Measurements from ENCODE around the gene ADAMTSL2.
A peak's percentile ranks its signal among the peaks of the same experiment; 100 is the strongest.

ADAMTSL2 gene

DNA sequence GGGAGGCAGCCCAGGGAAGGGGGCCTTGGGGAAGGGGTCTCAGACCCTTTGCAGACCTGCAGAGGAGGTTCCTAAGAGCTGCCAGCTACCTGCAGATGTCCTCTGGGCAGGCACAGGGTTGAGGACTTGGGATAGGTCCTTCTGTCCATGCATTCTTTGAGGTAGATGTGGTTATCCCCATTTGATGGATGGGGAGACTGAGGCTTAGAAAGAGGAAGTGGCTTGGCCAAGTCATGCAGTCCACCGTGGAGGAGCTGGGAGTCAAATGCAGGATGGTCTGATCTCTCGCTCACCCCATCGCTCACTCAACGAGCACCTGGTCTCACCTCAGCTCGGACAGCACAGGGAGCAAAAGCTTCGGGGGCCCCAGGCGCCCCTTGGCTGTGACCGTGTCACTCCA lies 20.2 kb downstream of the ADAMTSL2 start:
- TF ChIP-seq, protein P1, sequence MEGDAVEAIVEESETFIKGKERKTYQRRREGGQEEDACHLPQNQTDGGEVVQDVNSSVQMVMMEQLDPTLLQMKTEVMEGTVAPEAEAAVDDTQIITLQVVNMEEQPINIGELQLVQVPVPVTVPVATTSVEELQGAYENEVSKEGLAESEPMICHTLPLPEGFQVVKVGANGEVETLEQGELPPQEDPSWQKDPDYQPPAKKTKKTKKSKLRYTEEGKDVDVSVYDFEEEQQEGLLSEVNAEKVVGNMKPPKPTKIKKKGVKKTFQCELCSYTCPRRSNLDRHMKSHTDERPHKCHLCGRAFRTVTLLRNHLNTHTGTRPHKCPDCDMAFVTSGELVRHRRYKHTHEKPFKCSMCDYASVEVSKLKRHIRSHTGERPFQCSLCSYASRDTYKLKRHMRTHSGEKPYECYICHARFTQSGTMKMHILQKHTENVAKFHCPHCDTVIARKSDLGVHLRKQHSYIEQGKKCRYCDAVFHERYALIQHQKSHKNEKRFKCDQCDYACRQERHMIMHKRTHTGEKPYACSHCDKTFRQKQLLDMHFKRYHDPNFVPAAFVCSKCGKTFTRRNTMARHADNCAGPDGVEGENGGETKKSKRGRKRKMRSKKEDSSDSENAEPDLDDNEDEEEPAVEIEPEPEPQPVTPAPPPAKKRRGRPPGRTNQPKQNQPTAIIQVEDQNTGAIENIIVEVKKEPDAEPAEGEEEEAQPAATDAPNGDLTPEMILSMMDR (IDR thresholded peaks at IDR 0.05; ENCODE audit: unreplicated experiment in 3 of 3) = no peak
- Mint-ChIP-seq H3K4me3 (no peak overlapping the region), H3K27ac (no peak overlapping the region), H3K4me1 (peaks cover 32% of the 10 kb centered on the region), H3K27me3 (ENCODE audit: low read depth) (peaks cover 12% of the 10 kb centered on the region), H3K36me3 (ENCODE audit: low read depth) (no peaks in the 10 kb centered on the region), H3K9me3 (no peaks in the 10 kb centered on the region)

DNA sequence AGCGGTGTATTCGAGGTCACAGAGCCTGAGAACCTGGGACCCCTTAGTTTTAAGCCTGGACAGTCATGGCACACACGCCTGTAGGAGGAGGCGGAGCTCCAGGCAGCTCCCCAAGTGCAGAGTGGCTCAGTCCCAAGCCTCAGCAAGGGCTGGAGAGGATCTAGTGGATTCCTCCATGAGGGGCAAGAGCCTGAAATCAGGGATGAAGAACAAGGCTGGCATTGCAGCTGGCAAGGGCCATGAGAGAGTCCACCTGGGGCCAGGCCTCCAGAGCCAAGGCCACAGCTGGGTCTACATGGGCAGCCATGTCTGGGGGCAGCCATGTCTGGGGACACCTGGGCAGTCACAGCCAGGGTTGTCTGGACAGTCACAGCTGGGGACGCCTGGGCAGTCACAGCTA lies 21.9 kb downstream of the ADAMTSL2 start:
- H3K4me3 Mint-ChIP-seq = no peak overlapping the region
- H3K27ac Mint-ChIP-seq = peak overlapping the region in 1 of 3 experiments; percentile 80
- no peaks in the 10 kb centered on the region for H3K9me3 Mint-ChIP-seq
- H3K4me1 Mint-ChIP-seq = peaks cover 34% of the 10 kb centered on the region
- H3K36me3 Mint-ChIP-seq (ENCODE audit: low read depth) = no peaks in the 10 kb centered on the region
- peaks cover 14% of the 10 kb centered on the region for H3K27me3 Mint-ChIP-seq (ENCODE audit: low read depth)
- TF ChIP-seq, protein P1 (IDR thresholded peaks at IDR 0.05; ENCODE audit: unreplicated experiment in 3 of 3) = no peak

DNA sequence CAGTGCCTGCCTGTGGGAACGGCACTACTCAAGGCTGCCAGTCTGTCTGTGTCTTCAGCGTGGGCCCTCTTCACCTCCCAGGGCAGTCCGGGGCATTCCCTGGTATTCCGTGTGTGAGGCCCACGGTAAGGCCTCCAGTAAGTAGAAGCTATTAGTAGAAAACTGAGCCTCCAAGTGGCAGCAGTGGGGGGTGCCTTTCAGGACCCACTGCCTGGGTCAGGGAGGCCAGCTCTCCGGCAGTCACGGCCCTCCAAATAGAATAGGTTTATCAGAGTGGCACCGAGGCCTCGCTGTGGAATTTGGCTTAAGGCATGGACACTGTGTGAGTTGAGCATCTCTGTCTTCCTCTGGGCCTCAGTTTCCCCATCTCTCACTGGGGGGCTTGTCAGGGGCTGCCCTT lies 23.1 kb downstream of the ADAMTSL2 start:
- Mint-ChIP-seq H3K4me1 (peaks cover 36% of the 10 kb centered on the region), H3K36me3 (ENCODE audit: low read depth) (no peaks in the 10 kb centered on the region), H3K9me3 (no peaks in the 10 kb centered on the region), H3K27ac (peak overlapping the region in 1 of 3 experiments; percentile 85), H3K27me3 (ENCODE audit: low read depth) (peaks cover 14% of the 10 kb centered on the region), H3K4me3 (no peak overlapping the region)
- TF ChIP-seq, protein P1 (IDR thresholded peaks at IDR 0.05; ENCODE audit: unreplicated experiment in 3 of 3) = no peak

DNA sequence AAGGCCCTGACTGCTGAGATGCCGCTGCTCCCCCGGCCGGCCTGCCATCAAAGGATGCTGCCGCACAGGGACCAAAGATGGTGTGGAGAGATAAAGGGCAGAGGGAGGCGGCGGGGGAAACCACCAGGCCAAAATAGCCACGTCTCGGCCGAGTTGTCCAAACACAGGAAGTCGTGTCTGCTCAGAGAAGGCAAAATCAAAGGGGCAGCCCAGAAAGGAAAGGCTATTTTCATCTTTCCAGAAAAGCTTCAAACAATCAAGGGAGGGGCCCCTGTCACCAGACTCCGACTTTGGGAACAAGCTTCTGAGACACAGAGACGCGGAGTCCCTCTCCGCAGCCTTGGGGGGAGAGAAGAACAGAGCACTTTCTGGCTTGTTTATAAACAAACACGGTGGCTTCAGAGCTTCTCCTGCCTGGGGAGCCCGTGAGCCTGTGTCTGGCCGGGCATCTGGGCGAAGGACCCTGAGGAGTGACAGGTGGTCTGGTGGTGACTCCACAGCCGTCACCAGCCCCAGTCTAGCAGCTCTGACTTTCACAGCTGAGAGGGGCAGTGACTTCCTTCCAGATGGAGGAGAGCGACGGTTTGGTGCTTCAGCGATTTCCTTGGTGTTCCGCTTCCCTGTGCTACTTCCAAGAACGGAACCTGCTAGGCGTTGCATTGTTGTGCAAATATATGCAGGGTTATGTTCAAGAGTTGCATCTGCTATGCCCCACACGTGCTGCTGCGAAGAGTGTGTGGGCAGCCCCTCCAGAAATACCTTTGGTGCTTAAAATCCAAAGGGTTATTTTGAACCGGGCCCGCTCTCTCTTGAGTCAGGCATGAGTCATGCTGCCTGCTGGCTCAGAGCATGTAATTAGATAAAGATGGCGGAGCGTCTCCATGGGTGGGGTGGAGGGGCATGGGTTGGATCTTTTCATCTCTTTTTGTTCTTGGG lies 24.0 kb downstream of the ADAMTSL2 start:
- Mint-ChIP-seq H3K9me3 (no peaks in the 10 kb centered on the region), H3K4me1 (peaks cover 41% of the 10 kb centered on the region), H3K36me3 (ENCODE audit: low read depth) (no peaks in the 10 kb centered on the region), H3K27ac (peak overlapping the region; percentile 55 to 86 (median 85)), H3K27me3 (ENCODE audit: low read depth) (peaks cover 10% of the 10 kb centered on the region), H3K4me3 (peak overlapping the region in 2 of 3 experiments; percentile 37 to 63)
- TF ChIP-seq, protein P1 (IDR thresholded peaks at IDR 0.05; ENCODE audit: unreplicated experiment in 3 of 3) = no peak

DNA sequence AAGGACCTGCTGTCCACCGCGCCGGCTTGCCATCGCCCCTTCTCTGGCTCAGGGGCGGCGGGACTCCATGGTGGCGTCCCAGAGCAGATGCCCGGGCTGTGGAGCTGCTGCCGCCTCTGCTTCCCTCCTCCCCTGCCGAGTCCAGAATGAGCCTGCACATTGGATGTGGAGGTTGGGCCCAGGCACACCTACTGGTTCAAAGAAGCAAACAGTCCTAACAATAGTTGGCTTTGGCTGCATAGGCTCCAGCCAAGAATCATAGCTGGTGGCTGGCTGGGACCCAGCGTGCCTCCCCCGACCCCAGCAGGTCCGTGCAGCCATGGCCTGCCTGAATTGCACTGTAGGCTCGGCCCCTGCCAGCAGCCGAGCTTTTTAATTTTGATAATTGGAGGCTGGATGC lies 25.8 kb downstream of the ADAMTSL2 start:
- Mint-ChIP-seq H3K9me3 (no peaks in the 10 kb centered on the region), H3K27ac (peak overlapping the region in 2 of 3 experiments; percentile 82 to 90), H3K4me1 (peaks cover 45% of the 10 kb centered on the region), H3K4me3 (no peak overlapping the region), H3K27me3 (ENCODE audit: low read depth) (peaks cover 15% of the 10 kb centered on the region), H3K36me3 (ENCODE audit: low read depth) (no peaks in the 10 kb centered on the region)
- TF ChIP-seq, protein P1 (IDR thresholded peaks at IDR 0.05; ENCODE audit: unreplicated experiment in 3 of 3) = no peak
